ENCODE results near the gene PTPRE. TPM values are rescaled to one million over a fixed set of nuclear protein-coding genes. Genes with fewer than 3 reads are reported as not detected.

PTPRE gene
- total and polyA plus RNA-seq, 2 of the 4 experiments (the other 2 are of a cell fraction): 0.34 to 0.54 TPM

DNA sequence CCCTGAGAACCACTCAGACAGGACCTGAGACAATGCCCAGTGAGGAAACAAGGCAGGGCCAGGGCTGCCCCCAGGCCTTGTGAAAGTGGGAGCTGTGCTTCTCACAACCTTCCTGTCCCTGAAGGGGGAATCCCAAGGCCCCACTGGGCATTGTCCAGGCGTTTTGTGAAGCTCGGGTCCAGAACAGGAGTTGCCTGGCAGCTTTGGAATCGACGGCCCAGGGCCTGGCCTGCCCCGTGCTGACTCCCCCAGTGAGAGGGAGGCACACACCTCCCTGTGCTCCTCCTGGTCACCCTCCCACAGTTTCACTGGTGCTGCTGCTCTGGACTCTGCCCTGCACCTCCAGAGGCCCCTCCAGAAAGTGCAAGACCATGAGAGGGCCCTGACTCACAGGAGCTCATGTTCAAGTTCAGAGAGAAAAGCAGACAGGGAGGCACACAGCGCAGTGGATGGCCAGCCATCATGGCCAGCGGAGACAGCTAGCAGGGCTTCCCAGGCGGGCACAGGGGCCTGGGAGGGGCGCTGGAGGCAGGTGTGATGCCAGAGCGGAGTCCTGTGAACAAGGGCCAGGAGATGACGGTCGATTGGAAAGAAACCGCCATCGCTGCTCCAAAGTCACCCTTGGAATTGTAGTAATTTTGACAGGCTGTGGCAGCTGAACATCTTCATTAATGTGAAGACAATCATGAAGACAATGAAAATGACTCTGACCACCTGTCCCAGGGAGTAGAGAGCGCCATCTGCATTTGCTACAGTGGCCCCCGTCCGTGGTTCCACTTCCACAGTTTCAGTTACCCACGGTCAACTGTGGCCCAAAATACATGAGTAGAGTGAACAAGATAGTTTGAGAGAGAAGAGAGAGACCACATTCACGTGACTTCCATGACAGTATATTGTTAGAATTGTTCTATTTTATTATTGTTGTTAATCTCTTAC lies 115.6 kb downstream of the PTPRE start:
- Histone ChIP-seq H3K4ac (ENCODE audit: low read depth, low read length) (no peak overlapping the region), H3K4me3 (ENCODE audit: insufficient read depth, low read depth, low read length) (no peak overlapping the region), H3K36me3 (ENCODE audit: control insufficient read depth, insufficient read depth, low read length) (no peaks in the 10 kb centered on the region), H3K23ac (ENCODE audit: low read depth, low read length) (no peak overlapping the region), H3K18ac (ENCODE audit: low read depth, low read length) (no peak overlapping the region), H4K20me1 (ENCODE audit: insufficient read depth, low read length) (no peaks in the 10 kb centered on the region), H2BK20ac (ENCODE audit: low read depth, low read length) (no peak overlapping the region), H3K56ac (ENCODE audit: extremely low read depth, insufficient read depth, low read length) (no peak overlapping the region), H2AFZ (replicated peaks; ENCODE audit: low read length, poor library complexity) (no peak overlapping the region), H3K9me1 (ENCODE audit: insufficient read depth, low read length) (no peaks in the 10 kb centered on the region), H3K79me1 (ENCODE audit: low read depth in 1 of 2, low read length in 2 of 2) (no peaks in the 10 kb centered on the region), H4K5ac (ENCODE audit: low read depth, low read length) (no peak overlapping the region), H2BK15ac (ENCODE audit: low read depth, low read length) (no peak overlapping the region), H3K14ac (replicated peaks; ENCODE audit: low read depth, low read length) (no peak overlapping the region), H2AK9ac (replicated peaks; ENCODE audit: low read depth, low read length, poor library complexity) (no peak overlapping the region), H3K27ac (ENCODE audit: insufficient read depth, low read length) (no peak overlapping the region), H3K9me3 (ENCODE audit: control insufficient read depth, insufficient read depth, low read length) (no peaks in the 10 kb centered on the region), H4K8ac (ENCODE audit: low read depth in 2 of 2, low read length in 2 of 2) (no peak overlapping the region), H3K4me1 (ENCODE audit: control insufficient read depth, insufficient read depth, low read length) (no peaks in the 10 kb centered on the region), H2BK5ac (ENCODE audit: low read depth, low read length, poor library complexity, severe bottlenecking) (no peak overlapping the region), H2AK5ac (ENCODE audit: low read depth, low read length) (no peak overlapping the region), H2BK120ac (ENCODE audit: low read depth, low read length) (no peak overlapping the region), H3K4me2 (ENCODE audit: low read depth, low read length) (no peak overlapping the region), H3K9ac (ENCODE audit: low read depth, low read length) (no peak overlapping the region), H3K27me3 (ENCODE audit: control insufficient read depth, insufficient read depth, low read length) (no peaks in the 10 kb centered on the region; the same call in 1 of the 2 replicates), H4K91ac (ENCODE audit: insufficient read depth, low read depth, low read length) (no peak overlapping the region)
- no peak for TF ChIP-seq CHD1 (IDR thresholded peaks at IDR 0.05; ENCODE audit: low read depth, low read length)
- TF ChIP-seq RAD21 (IDR thresholded peaks at IDR 0.05; ENCODE audit: low read length): no peak
- no peak for TF ChIP-seq USF2 (IDR thresholded peaks at IDR 0.05; ENCODE audit: low read depth, low read length)
- TF ChIP-seq FOS (IDR thresholded peaks at IDR 0.05; ENCODE audit: low read depth, low read length): no peak
- no peak for TF ChIP-seq MXI1 (IDR thresholded peaks at IDR 0.05; ENCODE audit: borderline replicate concordance, low read depth, low read length)
- TF ChIP-seq RCOR1 (IDR thresholded peaks at IDR 0.05; ENCODE audit: insufficient replicate concordance, low read length): no peak
- no peak for TF ChIP-seq MAFK (IDR thresholded peaks at IDR 0.05; ENCODE audit: low read depth, low read length)
- TF ChIP-seq CEBPB (IDR thresholded peaks at IDR 0.05; ENCODE audit: low read depth, low read length): no peak
- no peak for TF ChIP-seq CTCF (conservative IDR thresholded peaks at IDR 0.05; ENCODE audit: low read depth, low read length)
- intact Hi-C loops (cut with micrococcal nuclease): no loop called here
- BruUV-seq (replicated peaks): no TSS peak
- no peak for DNase-seq
- in situ Hi-C loops (cut with MboI; ENCODE audit: low sequenced_read_pairs): no loop called here
- WGBS, 2 experiments (ENCODE audit: extremely low coverage in 2 of 2, insufficient read length in 1 of 2): 57% methylated on average over 5 of the region's 19 CpGs; no CpG with 5 or more reads in 1 of the 2 experiments
- no peak for ATAC-seq (ENCODE audit: low read depth)
- ChIA-PET CTCF (no interaction called here), POLR2A (ENCODE audit: unreplicated experiment) (no interaction called here)
- dilution Hi-C loops (cut with HindIII; ENCODE audit: low sequenced_read_pairs, unreplicated experiment): no loop called here
